Islet precursor cell (in vitro differentiated cells): ENCODE data around the gene ARSB.
"Not testable (repeated sequence)": the region's sequence is repeated elsewhere in the genome, so short reads cannot be mapped to it uniquely, and the experiment has no call there.

Experiments used
- DNase-seq: peaks from one replicate; pipeline ENCODE4 v3.0.0-alpha.2; 2018

Gene ARSB

DNA sequence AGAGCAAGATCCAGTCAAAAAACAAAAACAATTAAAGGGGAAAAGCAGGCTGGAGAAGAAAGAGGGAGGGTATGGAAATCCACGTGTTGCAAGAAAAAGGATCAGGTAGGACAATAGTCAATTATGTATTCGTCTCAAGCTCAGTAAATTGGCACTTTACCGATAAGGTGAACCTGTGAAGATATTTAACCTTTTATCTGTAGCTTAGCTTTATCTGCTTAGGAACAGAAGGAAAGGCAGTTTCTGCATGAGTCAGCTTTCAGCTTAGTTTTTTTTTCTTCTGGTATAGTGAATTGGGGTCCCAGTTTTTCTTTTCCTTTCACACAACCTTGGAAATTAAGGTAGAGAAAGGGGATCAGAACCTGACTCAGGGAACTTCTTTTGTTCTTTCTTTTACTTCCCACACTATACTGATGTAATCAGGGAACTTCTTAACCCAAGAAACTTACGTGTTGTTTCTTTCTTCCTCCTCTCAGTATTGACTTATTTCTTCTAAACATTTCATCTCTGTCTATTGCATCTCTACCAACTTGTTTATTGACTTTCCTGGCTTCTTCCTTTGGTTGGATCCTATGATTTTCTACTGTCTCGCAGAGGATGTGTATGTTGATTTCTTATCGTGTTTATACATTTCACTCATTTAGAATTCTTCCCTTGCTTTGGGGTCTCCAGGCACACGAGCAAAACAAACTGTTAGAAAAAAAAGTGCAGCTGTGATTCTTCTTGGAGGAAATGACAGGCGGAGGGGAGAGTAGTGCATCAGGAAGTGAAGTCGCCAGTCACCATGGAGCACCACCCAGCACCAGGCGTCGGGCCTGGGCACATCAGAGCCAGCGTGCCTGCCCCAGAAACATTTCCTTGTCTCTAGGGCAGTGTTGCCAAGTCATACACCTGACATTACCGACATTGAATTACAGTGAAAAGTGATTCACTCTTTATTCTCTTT, 213.6 kb downstream of the ARSB start:
- DNase-seq, result no peak

- DNase-seq, result no peak
These were observed 216.2 kb downstream of the ARSB start for GRCh38 chr5:78768781-78769380.

DNA sequence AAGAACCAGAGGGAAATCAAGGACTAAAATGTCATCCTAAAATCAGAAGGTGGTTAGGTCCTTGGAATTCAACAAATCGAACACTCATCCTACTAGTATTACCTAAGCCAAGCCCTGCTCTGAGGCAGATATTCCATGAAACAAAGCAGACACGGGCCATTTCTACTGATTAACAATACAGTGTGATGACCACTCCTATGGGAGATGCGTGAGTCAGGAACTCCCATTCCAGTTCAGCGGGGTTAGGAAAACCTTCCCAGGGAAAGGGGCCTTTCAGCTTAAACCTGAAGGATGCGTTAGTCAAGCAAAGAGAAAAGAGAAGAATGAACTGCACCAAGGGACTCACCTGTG, 218.7 kb downstream of the ARSB start:
- DNase-seq, result no peak

GRCh38 chr5:78765756-78766411, 219.2 kb downstream of the ARSB start:
- DNase-seq, result peak; percentile 83

GRCh38 chr5:78765116-78765515, 220.0 kb downstream of the ARSB start:
- DNase-seq, result no peak

- no peak for DNase-seq
These were observed 221.4 kb downstream of the ARSB start for GRCh38 chr5:78763659-78764189.

GRCh38 chr5:78762743-78763142, 222.4 kb downstream of the ARSB start:
- not testable (repeated sequence) for DNase-seq

DNA sequence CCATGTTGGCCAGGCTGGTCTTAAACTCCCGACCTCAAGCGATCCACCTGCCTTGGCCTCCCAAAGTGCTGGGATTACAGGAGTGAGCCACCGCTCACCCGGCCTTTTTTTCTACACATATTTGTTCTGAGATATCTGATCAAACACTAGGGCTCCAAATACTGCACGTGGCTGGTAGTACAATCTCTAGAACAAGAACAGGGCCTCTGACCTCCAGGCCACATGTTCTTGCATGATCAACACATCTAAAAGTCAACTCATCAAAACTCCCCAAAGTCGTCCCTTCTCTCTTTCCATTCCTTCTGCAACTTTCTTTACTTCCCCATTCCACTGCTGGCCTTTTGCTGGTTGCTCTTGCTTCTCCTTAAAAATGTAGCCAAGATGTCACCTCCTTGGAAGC, 223.3 kb downstream of the ARSB start:
- DNase-seq, result no peak

DNA sequence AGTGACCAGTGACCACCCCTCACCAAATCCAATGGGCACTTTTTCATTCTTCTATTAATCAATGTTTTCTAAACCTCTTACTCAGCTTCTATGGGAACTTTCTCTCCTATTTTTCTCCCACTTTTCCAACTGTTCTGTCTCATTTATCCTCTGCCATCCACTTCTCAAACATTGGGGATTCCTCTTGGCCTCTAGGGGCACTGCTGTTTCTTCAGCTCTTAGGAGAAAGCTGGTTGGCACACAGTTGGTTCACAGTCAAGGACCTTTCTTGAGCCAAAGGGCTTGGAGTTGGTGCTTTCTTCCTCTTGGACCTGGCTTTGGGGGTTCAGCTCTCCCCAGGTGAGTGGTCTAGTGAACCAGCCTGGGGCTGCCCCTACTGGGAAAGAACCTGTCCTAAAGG, 224.3 kb downstream of the ARSB start:
- no peak for DNase-seq

DNA sequence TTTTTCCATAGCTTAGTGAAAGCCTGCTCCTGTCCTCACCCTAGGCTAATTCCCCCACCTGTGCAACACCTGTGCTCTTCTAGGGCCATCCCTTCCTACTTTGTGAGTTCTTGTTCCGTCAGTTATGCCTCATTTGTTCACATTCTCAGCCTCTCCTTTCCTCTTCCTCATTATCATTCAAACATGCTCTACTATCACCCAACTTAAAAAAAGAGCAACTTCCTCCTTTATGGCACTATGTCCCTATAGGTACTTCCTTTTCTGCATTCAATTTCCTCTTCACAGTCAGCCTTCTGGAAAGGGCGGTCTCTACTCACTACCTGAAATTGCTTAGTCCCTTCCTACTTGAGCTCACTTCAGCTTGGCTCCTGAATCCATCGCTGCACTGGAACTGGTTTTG, 224.7 kb downstream of the ARSB start:
- DNase-seq, result no peak

DNA sequence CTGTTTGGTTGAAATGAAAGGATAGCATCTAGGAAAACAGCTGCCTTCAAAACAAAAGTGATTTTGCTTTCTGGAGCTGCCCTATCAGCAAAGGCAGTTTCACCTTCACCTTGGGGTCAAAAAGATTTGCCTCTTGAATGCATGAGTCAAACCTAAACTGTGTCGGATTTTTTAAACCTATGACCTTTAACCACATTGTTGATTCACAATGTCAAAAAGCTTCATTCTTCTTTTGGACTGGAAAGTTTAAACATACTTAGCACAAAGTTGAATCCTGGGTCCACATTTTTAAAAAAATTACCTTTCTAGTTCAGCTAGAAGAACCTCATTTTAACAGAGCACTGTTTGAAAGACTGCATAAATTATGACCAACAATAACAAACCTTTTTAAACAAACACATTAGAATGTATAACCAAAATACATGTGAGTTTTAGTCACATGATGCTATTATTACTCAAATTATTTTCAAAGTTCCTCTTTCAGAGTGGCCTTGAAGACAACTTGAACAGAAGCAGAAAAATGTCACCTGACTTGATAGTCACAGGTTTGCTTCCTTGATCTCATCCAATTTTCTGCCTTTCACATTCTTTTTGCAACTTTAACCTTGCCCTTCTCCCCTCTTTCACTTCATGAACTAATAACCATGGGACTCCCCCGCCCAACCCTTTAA, 226.8 kb downstream of the ARSB start:
- no peak for DNase-seq

DNA sequence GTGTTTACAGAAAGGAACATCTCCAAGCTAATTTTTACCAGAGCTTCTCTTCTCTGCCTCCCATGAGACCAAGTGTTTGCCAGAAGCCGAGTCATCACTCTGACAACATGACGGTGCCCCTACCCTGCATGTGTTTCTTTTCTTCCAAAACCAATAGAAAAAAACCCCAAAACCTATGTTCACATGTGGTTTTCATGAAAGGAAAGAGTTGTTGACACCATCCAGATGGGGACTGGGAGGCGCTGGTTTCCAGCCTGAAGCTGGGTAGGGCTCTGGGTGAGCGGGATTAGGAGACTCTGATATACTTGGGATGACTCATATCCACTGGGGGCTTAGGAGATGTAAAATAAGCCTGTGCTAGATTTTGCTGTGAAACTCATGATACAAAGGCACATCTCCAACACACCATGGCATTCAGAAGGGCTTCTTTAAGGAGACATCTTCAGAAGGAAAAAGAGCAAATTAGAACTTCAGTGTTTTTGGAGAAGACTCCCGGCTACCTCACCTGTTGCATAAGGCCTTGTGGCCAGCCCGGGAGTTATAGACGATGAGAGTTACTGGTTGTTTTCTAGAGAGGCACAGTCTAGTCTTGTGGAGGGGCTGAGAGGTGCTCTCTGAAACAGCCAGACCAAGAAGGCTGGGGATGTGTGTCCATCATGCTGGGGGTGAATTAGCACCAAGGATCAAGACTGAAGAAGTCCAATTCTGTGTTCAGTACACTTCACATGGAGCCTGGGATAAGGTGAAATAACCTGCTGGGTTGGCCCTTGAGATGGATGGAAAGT, 227.6 kb downstream of the ARSB start:
- DNase-seq, result no peak

GRCh38 chr5:78756858-78757257, 228.3 kb downstream of the ARSB start:
- DNase-seq, result no peak

- DNase-seq, result no peak
These were observed 229.2 kb downstream of the ARSB start for GRCh38 chr5:78755822-78756429.

- DNase-seq, result no peak
These were observed 230.5 kb downstream of the ARSB start for GRCh38 chr5:78754655-78755054.

- DNase-seq, result no peak
These were observed 232.0 kb downstream of the ARSB start for GRCh38 chr5:78753093-78753531.

DNA sequence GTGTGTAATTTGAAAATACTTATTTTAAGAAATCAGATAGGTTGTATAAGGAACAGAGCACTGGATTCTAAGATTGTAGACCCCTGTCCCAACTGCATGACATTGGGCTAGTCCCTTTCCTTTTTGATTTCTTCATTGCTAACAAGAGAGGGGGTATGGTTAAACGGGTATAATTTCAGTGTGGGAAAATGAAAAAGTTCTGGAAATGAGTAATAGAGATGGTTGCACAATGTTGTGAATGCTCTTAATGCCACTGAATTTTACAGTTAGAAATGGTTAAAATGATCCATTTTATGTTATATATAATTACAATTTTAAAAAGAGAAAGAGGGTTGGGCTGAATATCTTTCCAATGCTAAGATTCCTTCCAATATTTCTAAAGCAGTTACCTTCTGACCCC, 233.2 kb downstream of the ARSB start:
- DNase-seq, result no peak

DNA sequence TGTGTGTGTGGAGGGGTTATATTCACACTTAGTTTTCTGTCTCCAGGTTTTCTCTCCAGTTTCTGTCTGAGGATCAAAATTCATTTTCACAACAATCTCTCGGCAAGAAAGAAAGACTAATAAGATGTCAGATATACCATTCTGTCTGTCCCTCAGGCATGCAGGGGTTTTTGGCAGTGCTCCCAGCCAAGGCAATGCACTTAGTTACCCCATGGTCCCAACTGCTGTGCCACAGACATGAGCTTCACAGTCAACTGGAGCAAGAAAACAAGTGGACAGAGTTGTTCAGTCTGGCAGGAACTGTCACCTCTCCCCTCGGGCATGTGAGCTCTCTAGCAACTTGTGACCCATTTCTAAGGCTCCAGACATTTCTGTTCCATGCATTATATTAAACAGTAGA, 234.8 kb downstream of the ARSB start:
- DNase-seq, result no peak

- DNase-seq, result no peak
These were observed 237.3 kb downstream of the ARSB start for GRCh38 chr5:78747705-78748359.

DNA sequence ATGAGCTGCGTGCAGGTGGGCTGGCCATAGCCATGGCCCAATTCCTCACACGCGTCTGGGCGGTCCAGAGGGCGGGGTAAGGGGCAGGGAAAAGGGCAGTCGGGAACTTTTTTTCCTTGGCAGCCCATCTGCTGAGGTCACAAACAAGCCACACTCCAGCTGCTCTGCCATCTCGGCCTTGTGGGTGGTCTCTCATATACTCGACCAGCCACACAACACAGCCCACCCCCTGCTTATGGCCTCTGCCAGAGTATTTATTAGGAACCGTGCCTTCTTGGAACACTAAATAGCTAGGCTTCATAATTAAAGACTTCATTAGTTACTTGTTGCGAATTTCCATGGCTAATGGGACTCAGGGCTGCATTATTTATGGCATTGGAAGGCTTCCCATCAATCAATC, 238.1 kb downstream of the ARSB start:
- no peak for DNase-seq
